BLaER1 treated with 17β-estradiol and CSF1 and Interleukin-3, amounts not matched to agents 10 nM and 100 nM (cell line): Measurements from ENCODE around the gene SIRPA.

ENCODE experiments used
- H3K27ac ChIP-seq, 11 experiments: shearing (Covaris generic); formaldehyde crosslinking; 2 replicates each; pipeline ENCODE4 v1.8.1; 2022
- H3K27me3 ChIP-seq, 11 experiments: shearing (Covaris generic); formaldehyde crosslinking; 2 replicates each; pipeline ENCODE4 v1.8.1; 2022
- H3K36me3 ChIP-seq, 11 experiments: shearing (Covaris generic); formaldehyde crosslinking; 2 replicates each; pipeline ENCODE4 v1.8.1; 2022
- H3K4me1 ChIP-seq, 10 experiments: shearing (Covaris generic); formaldehyde crosslinking; 2 replicates each; pipeline ENCODE4 v1.8.1; 2022
- H3K4me2 ChIP-seq, 11 experiments: shearing (Covaris generic); formaldehyde crosslinking; 2 replicates each; pipeline ENCODE4 v1.8.1; 2022
- H3K4me3 ChIP-seq, 10 experiments: shearing (Covaris generic); formaldehyde crosslinking; 2 replicates each; pipeline ENCODE4 v1.8.1; 2022
- H3K9ac ChIP-seq, 11 experiments: shearing (Covaris generic); formaldehyde crosslinking; 2 replicates each; pipeline ENCODE4 v1.8.1; 2022
- H3K9me3 ChIP-seq, 11 experiments: shearing (Covaris generic); formaldehyde crosslinking; replicated peaks in 1 of 11; 2 replicates each; pipeline ENCODE4 v1.8.1; 2022
- H4K20me1 ChIP-seq, 11 experiments: shearing (Covaris generic); formaldehyde crosslinking; 2 replicates each; pipeline ENCODE4 v1.8.1; 2022
- Cebpa-rat ChIP-seq, 11 experiments: shearing (Covaris generic); IDR thresholded peaks; 2 replicates each; pipeline ENCODE4 v1.8.1; 2022

Gene SIRPA

DNA sequence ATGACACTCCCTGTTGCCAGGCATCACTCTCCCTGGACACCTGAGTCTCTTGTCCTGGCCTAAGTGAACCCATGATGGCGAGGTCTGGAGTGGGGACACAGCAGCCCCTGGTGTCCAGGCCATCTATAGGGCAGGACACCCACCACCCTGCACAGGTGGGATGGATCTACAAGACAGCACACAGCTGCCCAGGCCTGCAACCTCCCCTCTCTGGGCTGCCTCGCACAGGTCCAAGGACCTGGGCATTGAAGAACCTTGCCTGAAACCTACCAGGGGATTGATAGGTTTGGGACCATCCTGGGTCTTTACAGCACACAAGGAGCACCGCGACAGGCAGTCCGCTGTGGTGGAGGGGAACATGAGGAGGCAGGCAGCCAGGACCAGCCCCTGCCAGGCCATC, 87.5 kb downstream of the SIRPA start:
- Histone ChIP-seq H3K9me3 (no peaks in the 10 kb centered on the region), H3K4me1 (peaks cover 0 to 18% (median 12%) of the 10 kb centered on the region in 10 experiments; a peak in 12 of 20 replicates), H3K27ac (no peak overlapping the region), H3K27me3 (no peaks in the 10 kb centered on the region), H3K4me3 (no peak overlapping the region), H3K36me3 (no peaks in the 10 kb centered on the region), H3K9ac (no peak overlapping the region), H3K4me2 (peak overlapping the region in 7 of 11 experiments; percentile 14 to 72 (median 51); a peak in 12 of 22 replicates), H4K20me1 (peaks cover 0 to 7% (median 0%) of the 10 kb centered on the region in 11 experiments; a peak in 4 of 22 replicates)
- TF ChIP-seq Cebpa-rat (IDR thresholded peaks at IDR 0.05), result no peak

GRCh38 chr20:1983301-1983700, 88.1 kb downstream of the SIRPA start:
- peak overlapping the region in 7 of 11 experiments; percentile 14 to 72 (median 51); a peak in 12 of 22 replicates for H3K4me2 ChIP-seq
- TF ChIP-seq Cebpa-rat (IDR thresholded peaks at IDR 0.05), result no peak
- H3K36me3 ChIP-seq, result no peaks in the 10 kb centered on the region
- H4K20me1 ChIP-seq, result peaks cover 0 to 7% (median 0%) of the 10 kb centered on the region in 11 experiments; a peak in 4 of 22 replicates
- peaks cover 0 to 18% (median 12%) of the 10 kb centered on the region in 10 experiments; a peak in 12 of 20 replicates for H3K4me1 ChIP-seq
- no peak overlapping the region for H3K9ac ChIP-seq
- no peak overlapping the region for H3K27ac ChIP-seq
- no peaks in the 10 kb centered on the region for H3K9me3 ChIP-seq
- no peaks in the 10 kb centered on the region for H3K27me3 ChIP-seq
- no peak overlapping the region for H3K4me3 ChIP-seq

DNA sequence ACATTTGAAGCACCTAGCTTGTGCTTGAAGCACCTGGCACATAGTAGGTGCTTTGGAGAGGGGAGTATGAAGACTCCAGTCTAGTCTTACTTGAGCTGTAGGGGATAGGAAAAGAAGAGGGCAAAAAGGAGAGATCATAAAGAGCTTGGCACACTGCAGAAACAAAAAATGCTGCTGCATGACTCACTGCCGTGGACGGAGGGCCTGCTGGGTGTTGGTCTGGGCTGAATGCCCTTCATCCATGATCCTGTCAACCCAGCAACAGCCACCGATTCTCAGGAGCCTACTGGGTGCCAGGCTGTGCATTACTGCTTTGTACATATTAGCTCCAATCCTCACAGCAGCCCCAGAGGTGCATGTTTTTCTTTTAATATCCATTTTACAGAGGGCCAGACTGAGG, 92.6 kb downstream of the SIRPA start:
- Histone ChIP-seq H3K27ac (no peak overlapping the region), H3K27me3 (no peaks in the 10 kb centered on the region), H3K4me2 (no peak overlapping the region), H3K4me1 (peaks cover 0 to 11% (median 9%) of the 10 kb centered on the region in 10 experiments; a peak in 12 of 20 replicates), H4K20me1 (peaks cover 0 to 7% (median 0%) of the 10 kb centered on the region in 11 experiments; a peak in 4 of 22 replicates), H3K9me3 (no peaks in the 10 kb centered on the region), H3K36me3 (no peaks in the 10 kb centered on the region), H3K9ac (no peak overlapping the region), H3K4me3 (no peak overlapping the region)
- no peak for TF ChIP-seq Cebpa-rat (IDR thresholded peaks at IDR 0.05)
